Measurements from ENCODE around the gene DPP3. TPM values are rescaled to one million over a fixed set of nuclear protein-coding genes. Genes with fewer than 3 reads are reported as not detected.

The DPP3 gene
- total RNA-seq, 1 experiment from 2014 or later: 146 TPM

DNA sequence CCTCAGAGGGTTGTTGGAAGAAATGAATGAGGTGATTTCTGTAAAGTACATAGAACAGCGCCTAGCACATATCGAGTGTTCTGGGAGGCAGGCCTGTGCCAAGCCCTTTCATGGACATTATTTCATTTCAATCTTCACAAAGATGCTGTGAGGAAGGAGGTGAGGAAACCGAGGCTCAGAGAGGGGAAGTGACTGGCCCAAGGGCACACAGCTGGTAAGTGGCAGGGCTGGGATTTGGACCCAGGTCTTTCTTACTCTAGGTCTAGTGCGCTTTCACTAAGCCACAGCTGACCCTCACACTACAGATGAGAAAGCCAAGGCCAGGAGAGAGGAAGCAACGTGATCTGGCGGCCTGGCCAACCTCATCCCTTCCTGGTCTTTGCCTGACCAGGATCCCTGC is 11.5 kb upstream of the DPP3 start:
- Histone ChIP-seq H3K36me3 (peaks cover 27% of the 10 kb centered on the region), H3K27ac (no peak overlapping the region), H3K9me3 (replicated peaks) (0 out of 2 replicates have a peak, but pooled peaks cover 3% of the 10 kb centered on the region), H3K4me3 (no peak overlapping the region), H3K4me1 (replicated peaks) (peaks cover 13% of the 10 kb centered on the region), H3K27me3 (replicated peaks) (no peaks in the 10 kb centered on the region)
- DNase-seq (ENCODE audit: low read depth in 1 of 2, low spot score in 2 of 2): no peak

DNA sequence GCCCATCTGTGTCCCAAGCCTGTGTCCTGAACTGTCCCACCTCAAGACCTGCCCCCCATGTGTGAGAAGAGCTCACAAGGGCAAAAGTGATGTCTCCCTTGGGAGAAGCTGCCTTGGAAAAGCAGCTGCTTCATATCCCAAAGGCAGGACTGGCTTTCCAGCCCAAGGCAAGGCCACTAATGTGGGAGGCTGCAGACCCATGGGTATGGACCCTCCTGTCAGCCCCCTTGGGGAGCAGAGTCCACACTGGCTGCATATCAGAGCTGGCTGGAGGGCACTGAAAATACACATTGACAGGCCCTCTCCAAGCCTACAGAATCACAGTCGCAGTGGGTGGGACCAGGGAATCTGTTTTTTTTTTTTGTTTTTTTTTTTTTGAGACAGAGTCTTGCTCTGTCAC is 10.8 kb upstream of the DPP3 start:
- no peak for DNase-seq (ENCODE audit: low read depth in 1 of 2, low spot score in 2 of 2)
- 0 out of 2 replicates have a peak, but pooled peaks cover 2% of the 10 kb centered on the region for H3K9me3 ChIP-seq (replicated peaks)
- no peak overlapping the region for H3K27ac ChIP-seq
- peaks cover 34% of the 10 kb centered on the region for H3K36me3 ChIP-seq
- H3K4me3 ChIP-seq: no peak overlapping the region
- H3K4me1 ChIP-seq (replicated peaks): peaks cover 13% of the 10 kb centered on the region
- H3K27me3 ChIP-seq (replicated peaks): no peaks in the 10 kb centered on the region

DNA sequence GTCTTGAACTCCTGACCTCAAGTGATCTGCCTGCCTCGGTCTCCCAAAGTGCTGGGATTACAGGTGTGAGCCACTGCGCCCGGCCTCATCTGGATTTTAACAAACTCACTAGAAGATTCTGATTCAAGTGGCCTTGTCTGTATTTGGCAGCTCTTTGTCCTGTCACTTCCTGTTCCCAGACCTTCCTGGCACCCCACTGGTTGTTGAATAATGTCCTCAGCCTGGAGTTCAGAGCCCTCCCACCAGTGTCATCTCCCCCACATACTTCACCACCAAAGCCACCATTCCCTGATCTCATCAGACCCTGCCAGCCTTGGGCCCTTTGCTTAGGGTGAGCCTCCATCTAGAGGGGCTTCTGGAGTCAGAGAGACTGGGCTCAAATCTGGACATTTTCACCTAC is 10.2 kb upstream of the DPP3 start:
- Histone ChIP-seq H3K36me3 (peaks cover 38% of the 10 kb centered on the region), H3K27me3 (replicated peaks) (no peaks in the 10 kb centered on the region), H3K4me3 (no peak overlapping the region), H3K9me3 (replicated peaks) (0 out of 2 replicates have a peak, but pooled peaks cover 2% of the 10 kb centered on the region), H3K27ac (no peak overlapping the region), H3K4me1 (replicated peaks) (peaks cover 13% of the 10 kb centered on the region)
- no peak for DNase-seq (ENCODE audit: low read depth in 1 of 2, low spot score in 2 of 2)

DNA sequence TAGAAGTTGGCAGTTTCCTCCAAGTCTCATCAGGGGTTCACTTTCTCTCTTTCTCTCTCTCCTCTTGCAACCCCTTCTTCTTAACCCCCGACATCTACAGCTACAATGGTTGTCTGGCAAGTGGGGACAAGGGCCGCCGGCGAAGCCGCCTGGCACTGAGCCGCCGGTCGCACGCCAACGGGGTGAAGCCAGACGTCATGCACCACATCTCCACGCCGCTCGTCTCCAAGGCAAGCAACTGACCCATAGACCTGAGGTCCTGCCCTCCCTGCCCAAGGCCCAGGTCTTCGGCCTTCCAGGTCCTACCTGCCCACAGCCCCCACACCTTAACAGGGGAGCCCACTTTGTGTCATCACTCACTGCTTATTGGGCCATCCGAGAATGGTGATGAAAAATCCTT is 9.1 kb upstream of the DPP3 start:
- Histone ChIP-seq H3K27ac (no peak overlapping the region), H3K9me3 (replicated peaks) (0 out of 2 replicates have a peak, but pooled peaks cover 2% of the 10 kb centered on the region), H3K36me3 (peaks cover 40% of the 10 kb centered on the region), H3K4me3 (no peak overlapping the region), H3K4me1 (replicated peaks) (peaks cover 13% of the 10 kb centered on the region), H3K27me3 (replicated peaks) (no peaks in the 10 kb centered on the region)
- DNase-seq (ENCODE audit: low read depth in 1 of 2, low spot score in 2 of 2): no peak

DNA sequence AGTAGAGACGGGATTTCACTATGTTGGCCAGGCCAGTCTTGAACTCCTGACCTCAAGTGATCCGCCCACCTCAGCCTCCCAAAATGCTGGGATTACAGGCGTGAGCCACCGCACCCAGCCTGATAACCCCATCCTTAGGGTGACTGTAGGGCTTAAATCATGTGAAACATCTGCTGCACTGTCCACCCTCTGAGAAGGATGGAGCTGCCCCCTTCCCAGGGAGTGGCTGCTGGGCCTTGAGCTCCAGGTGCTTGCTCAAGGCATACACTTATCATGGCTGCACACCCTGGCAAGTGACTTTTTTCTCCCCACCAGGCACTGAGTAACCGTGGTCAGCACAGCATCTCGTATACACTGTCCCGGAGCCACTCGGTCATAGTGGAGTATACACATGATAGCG is 8.2 kb upstream of the DPP3 start:
- no peak overlapping the region for H3K27ac ChIP-seq
- H3K9me3 ChIP-seq (replicated peaks): 0 out of 2 replicates have a peak, but pooled peaks cover 2% of the 10 kb centered on the region
- H3K27me3 ChIP-seq (replicated peaks): no peaks in the 10 kb centered on the region
- peaks cover 9% of the 10 kb centered on the region for H3K4me1 ChIP-seq (replicated peaks)
- H3K36me3 ChIP-seq: peaks cover 40% of the 10 kb centered on the region
- no peak for DNase-seq (ENCODE audit: low read depth in 1 of 2, low spot score in 2 of 2)
- no peak overlapping the region for H3K4me3 ChIP-seq

GRCh38 chr11:66473167-66473566 is 7.1 kb upstream of the DPP3 start:
- no peak overlapping the region for H3K4me3 ChIP-seq
- no peaks in the 10 kb centered on the region for H3K9me3 ChIP-seq (replicated peaks)
- H3K4me1 ChIP-seq (replicated peaks): no peaks in the 10 kb centered on the region
- no peak overlapping the region for H3K27ac ChIP-seq
- no peak for DNase-seq (ENCODE audit: low read depth in 1 of 2, low spot score in 2 of 2)
- H3K27me3 ChIP-seq (replicated peaks): no peaks in the 10 kb centered on the region
- H3K36me3 ChIP-seq: peaks cover 43% of the 10 kb centered on the region

DNA sequence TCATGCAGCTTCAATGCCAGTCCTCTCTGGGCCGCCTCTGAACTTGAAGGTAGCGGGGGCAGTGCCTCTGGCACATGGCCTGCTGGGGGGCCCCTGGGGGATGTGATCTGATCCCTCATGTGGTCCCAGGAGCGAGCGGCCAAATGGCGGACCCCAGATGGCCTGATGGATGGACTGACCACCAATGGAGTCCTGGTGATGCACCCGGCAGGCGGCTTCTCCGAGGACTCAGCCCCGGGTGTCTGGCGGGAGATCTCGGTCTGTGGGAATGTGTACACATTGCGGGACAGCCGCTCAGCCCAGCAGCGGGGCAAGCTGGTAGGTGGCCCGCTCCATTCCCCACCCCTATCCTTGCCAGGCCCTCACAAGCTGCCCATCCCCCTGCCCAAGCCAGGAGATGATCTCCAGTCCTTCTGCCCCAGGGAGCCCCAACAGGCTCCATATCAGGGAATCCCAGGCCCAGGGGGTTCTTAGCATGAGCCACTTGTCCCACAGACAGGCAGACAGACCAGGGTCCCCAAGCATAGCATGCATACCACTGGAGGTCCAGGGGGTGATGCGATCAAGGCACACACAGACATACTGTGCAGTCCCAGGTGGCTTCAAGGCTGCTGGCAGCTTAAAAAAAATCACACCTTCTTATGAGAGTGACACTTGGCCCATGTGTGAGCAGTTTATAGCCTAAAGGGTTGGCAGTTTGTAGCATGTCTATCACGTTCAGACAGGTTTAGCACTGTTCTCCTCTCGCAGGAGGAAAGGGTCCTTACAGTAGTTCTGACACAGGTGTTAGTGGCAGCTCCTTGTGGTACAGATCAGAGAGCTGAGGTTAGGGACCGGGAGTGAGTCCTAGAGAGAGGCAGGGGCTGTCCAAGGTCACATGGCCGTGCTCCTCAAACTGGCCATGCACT is 6.4 kb upstream of the DPP3 start:
- Histone ChIP-seq H3K4me1 (replicated peaks) (peaks cover 5% of the 10 kb centered on the region), H3K9me3 (replicated peaks) (no peaks in the 10 kb centered on the region), H3K36me3 (peaks cover 44% of the 10 kb centered on the region), H3K27me3 (replicated peaks) (no peaks in the 10 kb centered on the region), H3K27ac (no peak overlapping the region), H3K4me3 (no peak overlapping the region)
- DNase-seq (ENCODE audit: low read depth in 1 of 2, low spot score in 2 of 2): peak in 1 of 2 experiments; percentile 55

DNA sequence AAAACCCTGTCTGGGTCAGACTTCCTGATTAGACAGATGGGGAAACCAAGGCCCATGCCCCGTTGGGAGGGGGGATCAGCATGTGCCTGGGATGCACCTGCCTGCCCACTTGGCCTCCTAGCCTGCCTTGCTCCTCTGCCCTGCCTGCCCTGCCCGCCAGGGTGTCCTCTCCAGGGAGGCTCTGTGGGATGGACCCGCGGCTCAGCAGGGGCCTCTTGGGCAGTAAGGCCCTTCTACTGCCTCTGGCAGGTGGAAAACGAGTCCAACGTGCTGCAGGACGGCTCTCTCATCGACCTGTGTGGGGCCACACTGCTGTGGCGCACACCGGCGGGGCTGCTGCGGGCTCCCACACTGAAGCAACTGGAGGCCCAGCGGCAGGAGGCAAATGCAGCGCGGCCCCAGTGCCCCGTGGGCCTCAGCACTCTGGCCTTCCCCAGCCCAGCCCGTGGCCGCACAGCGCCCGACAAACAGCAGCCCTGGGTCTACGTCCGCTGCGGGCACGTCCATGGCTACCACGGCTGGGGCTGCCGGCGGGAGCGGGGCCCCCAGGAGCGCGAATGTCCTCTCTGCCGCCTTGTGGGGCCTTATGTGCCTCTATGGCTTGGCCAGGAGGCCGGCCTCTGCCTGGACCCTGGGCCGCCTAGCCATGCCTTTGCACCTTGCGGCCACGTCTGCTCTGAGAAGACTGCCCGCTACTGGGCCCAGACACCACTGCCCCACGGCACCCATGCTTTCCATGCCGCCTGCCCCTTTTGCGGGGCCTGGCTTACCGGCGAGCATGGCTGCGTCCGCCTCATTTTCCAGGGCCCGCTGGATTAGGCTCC is 4.7 kb upstream of the DPP3 start:
- Histone ChIP-seq H3K36me3 (peaks cover 49% of the 10 kb centered on the region), H3K4me3 (no peak overlapping the region), H3K27ac (no peak overlapping the region), H3K9me3 (replicated peaks) (no peaks in the 10 kb centered on the region), H3K27me3 (replicated peaks) (no peaks in the 10 kb centered on the region), H3K4me1 (replicated peaks) (peaks cover 10% of the 10 kb centered on the region)
- DNase-seq (ENCODE audit: low read depth in 1 of 2, low spot score in 2 of 2): no peak

DNA sequence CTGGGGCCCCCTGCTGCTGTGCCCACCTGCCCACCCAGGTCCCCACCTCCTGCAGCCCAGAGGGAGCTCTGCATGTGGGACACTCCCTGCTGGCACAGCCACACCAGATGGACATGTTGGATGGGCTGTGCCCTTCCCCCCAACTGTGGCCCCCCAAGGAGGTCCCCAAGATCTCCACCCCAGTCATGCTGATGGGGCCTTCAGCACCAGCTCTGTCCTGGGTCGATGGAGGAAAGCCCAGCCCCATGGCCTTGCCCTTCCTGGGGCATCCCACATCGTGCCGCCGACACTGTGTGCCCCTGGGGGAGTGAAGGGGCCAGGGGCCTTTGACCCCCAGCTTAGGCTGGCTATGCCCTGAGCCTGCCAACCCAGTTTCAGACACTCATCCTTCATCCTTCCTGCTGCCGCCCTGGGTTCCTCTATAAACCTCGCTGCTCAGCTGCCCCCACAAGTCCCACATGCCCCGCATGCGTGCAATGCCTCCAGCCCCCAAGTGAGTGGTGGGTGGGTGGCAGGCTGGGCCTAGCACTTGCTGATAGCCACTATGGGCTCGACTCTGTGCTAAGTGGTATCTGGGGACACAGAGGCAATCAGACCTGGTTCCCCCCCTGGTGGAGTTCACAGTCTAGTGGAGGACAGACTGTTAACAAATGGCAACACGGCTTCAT is 3.9 kb upstream of the DPP3 start:
- Histone ChIP-seq H3K36me3 (peaks cover 46% of the 10 kb centered on the region), H3K4me1 (replicated peaks) (peaks cover 15% of the 10 kb centered on the region), H3K27me3 (replicated peaks) (no peaks in the 10 kb centered on the region), H3K4me3 (no peak overlapping the region), H3K9me3 (replicated peaks) (no peaks in the 10 kb centered on the region), H3K27ac (no peak overlapping the region)
- DNase-seq (ENCODE audit: low read depth in 1 of 2, low spot score in 2 of 2): no peak

DNA sequence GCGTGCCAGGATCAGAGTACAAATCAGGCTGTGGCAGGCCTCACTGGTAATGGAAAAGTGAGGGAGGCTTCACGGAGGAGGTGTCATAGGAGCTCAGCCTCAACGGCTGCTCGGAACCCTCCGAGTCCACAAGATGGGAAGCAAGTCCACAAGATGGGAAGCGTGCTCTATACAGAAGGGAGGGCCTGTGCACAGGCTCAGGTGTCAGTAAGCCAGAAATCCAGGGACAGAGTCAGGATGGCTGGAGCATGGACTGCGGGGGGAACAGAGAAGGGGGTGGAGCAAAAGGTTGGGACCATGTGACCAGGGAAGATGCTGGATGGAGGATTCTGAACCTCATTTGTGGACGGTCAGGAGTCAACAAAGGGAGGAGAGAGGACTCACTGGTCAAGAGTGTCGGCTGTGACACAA is 3.4 kb upstream of the DPP3 start:
- no peak for DNase-seq (ENCODE audit: low read depth in 1 of 2, low spot score in 2 of 2)
- no peaks in the 10 kb centered on the region for H3K27me3 ChIP-seq (replicated peaks)
- no peak overlapping the region for H3K4me3 ChIP-seq
- peaks cover 15% of the 10 kb centered on the region for H3K4me1 ChIP-seq (replicated peaks)
- no peaks in the 10 kb centered on the region for H3K9me3 ChIP-seq (replicated peaks)
- H3K36me3 ChIP-seq: peaks cover 46% of the 10 kb centered on the region
- no peak overlapping the region for H3K27ac ChIP-seq

DNA sequence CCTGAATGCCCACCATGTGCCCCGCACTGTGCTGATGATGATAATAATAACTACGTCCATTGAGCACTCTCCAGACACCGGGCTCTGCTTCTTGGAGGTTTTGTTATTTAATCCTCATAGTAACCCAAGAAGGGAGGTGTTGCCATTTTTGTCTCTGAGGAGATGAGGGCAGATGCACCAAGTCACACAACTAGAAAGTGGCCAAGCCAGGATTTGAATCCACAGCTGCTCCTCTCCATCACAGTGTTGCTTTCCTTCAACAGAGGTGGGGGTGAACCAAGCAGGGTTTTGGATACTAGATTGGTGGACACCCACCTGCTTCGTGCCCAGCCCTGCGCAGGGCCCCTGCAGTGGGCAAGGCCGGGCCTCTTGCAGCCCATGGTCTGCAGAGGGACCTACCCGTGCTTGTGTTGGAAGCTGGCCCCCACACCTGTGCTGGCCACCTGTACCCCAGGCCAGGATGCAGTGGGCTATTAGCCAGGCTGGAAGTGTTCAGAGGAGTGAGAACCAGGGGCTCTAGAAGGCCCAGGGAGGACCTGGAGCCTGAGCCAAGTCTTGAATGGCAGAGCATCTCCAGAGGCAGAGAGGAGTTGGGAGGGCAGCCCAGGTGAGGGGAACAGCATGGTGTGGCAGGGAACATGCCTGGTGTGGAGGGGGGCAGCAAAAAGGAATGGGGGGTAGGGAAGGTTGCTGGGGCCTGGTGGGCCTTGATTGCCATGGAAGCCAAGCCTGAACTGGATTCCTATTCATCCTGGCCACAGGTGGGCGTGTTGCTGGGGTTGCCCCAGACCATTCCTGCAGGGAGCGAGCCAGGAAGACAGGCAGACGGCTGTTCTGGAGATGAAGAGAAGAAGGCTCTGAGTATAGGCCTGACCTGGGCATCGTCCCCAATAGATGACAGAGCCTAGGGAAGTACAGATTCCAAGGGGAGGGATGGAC is 2.7 kb upstream of the DPP3 start:
- no peak overlapping the region for H3K4me3 ChIP-seq
- no peak overlapping the region for H3K27ac ChIP-seq
- peaks cover 15% of the 10 kb centered on the region for H3K4me1 ChIP-seq (replicated peaks)
- no peaks in the 10 kb centered on the region for H3K9me3 ChIP-seq (replicated peaks)
- H3K36me3 ChIP-seq: peaks cover 48% of the 10 kb centered on the region
- H3K27me3 ChIP-seq (replicated peaks): no peaks in the 10 kb centered on the region
- DNase-seq (ENCODE audit: low read depth in 1 of 2, low spot score in 2 of 2): no peak

DNA sequence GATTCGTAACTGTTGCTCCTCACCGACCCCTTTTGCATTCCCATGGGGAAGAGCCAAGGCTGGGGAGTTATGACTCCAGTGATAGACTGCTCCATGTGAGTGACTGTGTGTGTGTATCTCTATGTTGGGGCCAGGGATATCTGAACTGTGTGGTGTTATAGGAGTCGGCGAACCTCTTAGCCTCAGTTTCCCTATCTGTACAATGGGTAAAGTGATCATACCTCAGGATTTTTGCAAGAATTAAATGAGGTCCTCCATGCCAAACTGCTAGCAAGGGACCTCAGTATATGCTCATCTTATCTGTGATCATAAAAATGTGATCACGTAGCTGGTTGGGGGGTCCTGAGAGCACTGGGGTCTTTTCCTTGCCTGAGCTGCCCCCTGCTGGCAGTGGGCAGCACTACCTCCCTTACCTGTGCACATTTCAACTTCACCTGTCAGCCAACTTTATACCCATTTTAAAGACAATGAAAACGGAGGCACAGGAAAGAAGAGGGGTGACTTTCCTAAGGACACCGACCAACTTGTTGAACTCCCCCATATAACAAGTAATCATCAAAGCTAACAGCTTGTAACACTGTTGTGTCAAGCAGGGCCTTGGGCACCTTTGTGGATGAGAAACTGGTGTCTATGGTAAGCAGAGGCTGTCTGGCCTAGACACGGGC is 1.4 kb upstream of the DPP3 start:
- peak in 1 of 2 experiments; percentile 52 for DNase-seq (ENCODE audit: low read depth in 1 of 2, low spot score in 2 of 2)
- H3K27ac ChIP-seq: peak overlapping the region; percentile 75; the same call in 1 of the 2 replicates
- H3K4me3 ChIP-seq: peak overlapping the region; percentile 65
- H3K4me1 ChIP-seq (replicated peaks): peaks cover 15% of the 10 kb centered on the region
- no peaks in the 10 kb centered on the region for H3K27me3 ChIP-seq (replicated peaks)
- peaks cover 42% of the 10 kb centered on the region for H3K36me3 ChIP-seq
- no peaks in the 10 kb centered on the region for H3K9me3 ChIP-seq (replicated peaks)

All from SJSA1 (cell line).